K562 (cell line): ENCODE results near the gene SLC34A3. TPM values are rescaled to one million over a fixed set of nuclear protein-coding genes. Genes with fewer than 3 reads are reported as not detected.

Source experiments
- ATAC-seq: fragments of 200-7000 bp; cut with Tn5 transposase; 3 replicates; pipeline ENCODE4 v1.9.1; 2020; ENCODE audit warnings: moderate library complexity
- BruUV-seq: library from RNA; stranded (reverse); fragments of 400-500 nt; replicated peaks from 2 replicates; lab custom pipeline; 2021; lab: Mats Ljungman, UMichigan
- CTCF ChIA-PET: fragments of 300-600 bp; formaldehyde crosslinking; extraction: SDS; loops from one replicate; lab custom pipeline; 2021; ENCODE audit warnings: low intra/inter-chr PET ratio; lab: Yijun Ruan, JAX
- POLR2A ChIA-PET: fragments of 300-600, 350-650 bp; sonication (Branson Sonifier 250); formaldehyde crosslinking; extraction: SDS; loops from one replicate; lab custom pipeline; 2021; ENCODE audit warnings: antibody characterized with exemption, inconsistent platforms; lab: Yijun Ruan, JAX
- DNase-seq, 4 experiments: peaks; one replicate each; pipeline versions ENCODE4 v3.0.0 to v3.0.0-alpha.2; 2011 to 2018; ENCODE audit warnings: low spot score in 3 of 4, mixed read lengths in 3 of 4; ENCODE audit errors: extremely low read depth in 1 of 4
- FAIRE-seq: peaks from 2 replicates; lab custom pipeline; 2011; peaks lifted over from hg19 to GRCh38; lab: Jason Lieb, UNC
- H2AFZ ChIP-seq: 2 replicates; pipeline ENCODE4 v1.6.0; 2011; ENCODE audit warnings: low read depth, low read length, control low read depth, inconsistent platforms
- H3K27ac ChIP-seq: fragments of 200-600 bp; 3 replicates; pipeline ENCODE4 v1.8.0; 2011; ENCODE audit warnings: low read depth, mild to moderate bottlenecking, control low read depth, inconsistent platforms, low read length, moderate library complexity, mixed read lengths; ENCODE audit errors: extremely low read depth
- H3K27me3 ChIP-seq, 2 experiments: fragments of 300-600 bp in 1 of 2; 2 replicates in 1 of 2; 3 replicates in 1 of 2; pipeline versions ENCODE4 v1.6.0 to v1.8.0; 2011; ENCODE audit warnings: inconsistent platforms in 2 of 2, low read length in 2 of 2, mild to moderate bottlenecking in 1 of 2, mixed read lengths in 1 of 2, moderate library complexity in 1 of 2; ENCODE audit not compliant: control insufficient read depth in 2 of 2, insufficient read depth in 2 of 2
- H3K36me3 ChIP-seq: fragments of 300-600 bp; 3 replicates; pipeline ENCODE4 v1.8.0; 2011; ENCODE audit warnings: mild to moderate bottlenecking, low read length, inconsistent platforms; ENCODE audit not compliant: control insufficient read depth, insufficient read depth
- H3K4me1 ChIP-seq, 2 experiments: fragments of 200-600 bp in 1 of 2; replicated peaks in 1 of 2; 2 replicates in 1 of 2; 3 replicates in 1 of 2; pipeline versions ENCODE4 v1.5.1 to v1.8.0; 2011; ENCODE audit warnings: inconsistent platforms in 2 of 2, low read length in 2 of 2, mild to moderate bottlenecking in 1 of 2, mixed read lengths in 1 of 2, moderate library complexity in 1 of 2; ENCODE audit not compliant: control insufficient read depth in 2 of 2, insufficient read depth in 2 of 2
- H3K4me2 ChIP-seq: 2 replicates; pipeline ENCODE4 v1.6.1; 2011; ENCODE audit warnings: low read length, control low read depth, inconsistent platforms, mixed read lengths; ENCODE audit not compliant: insufficient read depth
- H3K4me3 ChIP-seq: fragments of 200-600 bp; sonication (generic), shearing (Covaris generic); 2 replicates; pipeline ENCODE4 v1.5.1; 2016; ENCODE audit warnings: control low read depth, inconsistent platforms
- H3K79me2 ChIP-seq: fragments of 200-600 bp; 3 replicates; pipeline ENCODE4 v1.8.0; 2011; ENCODE audit warnings: low read length, inconsistent platforms; ENCODE audit not compliant: control insufficient read depth, insufficient read depth
- H3K9ac ChIP-seq, 2 experiments: 2 replicates each; pipeline versions ENCODE4 v1.6.0 to v1.6.1; 2011; ENCODE audit warnings: low read depth in 2 of 2, low read length in 2 of 2, control low read depth in 1 of 2, inconsistent platforms in 1 of 2, mild to moderate bottlenecking in 1 of 2, mixed read lengths in 1 of 2; ENCODE audit not compliant: insufficient read depth in 1 of 2
- H3K9me1 ChIP-seq: one replicate; pipeline ENCODE4 v1.6.0; 2011; ENCODE audit warnings: inconsistent platforms, mild to moderate bottlenecking, low read length, moderate library complexity; ENCODE audit not compliant: control insufficient read depth, insufficient read depth
- H3K9me3 ChIP-seq: replicated peaks from 2 replicates; pipeline ENCODE4 v1.5.1; 2011; ENCODE audit warnings: low read depth, low read length, inconsistent platforms; ENCODE audit not compliant: control insufficient read depth, insufficient read depth
- H4K20me1 ChIP-seq: replicated peaks from 2 replicates; pipeline ENCODE4 v1.6.1; 2011; ENCODE audit warnings: low read length, inconsistent platforms, mixed read lengths; ENCODE audit not compliant: control insufficient read depth, insufficient read depth
- GABPB2 ChIP-seq: fragments of 250-450 bp; sonication (Bioruptor Pico); conservative IDR thresholded peaks from 2 replicates; pipeline ENCODE4 v1.5.1; 2021; ENCODE audit warnings: mild to moderate bottlenecking
- HMG20B ChIP-seq: fragments of 250-450 bp; sonication (Bioruptor Pico); IDR thresholded peaks from 2 replicates; pipeline ENCODE4 v1.5.0; 2021; ENCODE audit warnings: mild to moderate bottlenecking
- PCBP1 ChIP-seq: fragments of 200-400 bp; formaldehyde crosslinking; IDR thresholded peaks from 2 replicates; pipeline ENCODE4 v1.6.1; 2018; ENCODE audit warnings: mild to moderate bottlenecking, low read depth, low read length; ENCODE audit not compliant: poor library complexity, severe bottlenecking
- XRCC5 ChIP-seq: fragments of 200-400 bp; formaldehyde crosslinking; IDR thresholded peaks from 2 replicates; pipeline ENCODE4 v1.6.1; 2017; ENCODE audit warnings: low read depth, mild to moderate bottlenecking, low read length
- ZNF263 ChIP-seq: sonication (generic); formaldehyde crosslinking; IDR thresholded peaks from 2 replicates; pipeline ENCODE4 v1.8.0; 2022; ENCODE audit warnings: mild to moderate bottlenecking, missing genetic modification reagents, borderline replicate concordance
- WGBS: fragments of 100-300 bp; shearing (Covaris generic); methylation state at CpG from one replicate; pipeline ENCODE4 v1.1.6; 2016; ENCODE audit warnings: low coverage, mixed read lengths; ENCODE audit not compliant: insufficient coverage; ENCODE audit errors: missing lambda C conversion rate; 5-methylcytosine and 5-hydroxymethylcytosine counted together
- in situ Hi-C: fragments of 300-500 bp; cut with MboI; formaldehyde crosslinking; loops from 4 replicates; pipeline ENCODE4 v1.15.0; 2018; ENCODE audit warnings: inconsistent platforms, mixed read lengths
- intact Hi-C: fragments of 100-400 bp; cut with micrococcal nuclease; formaldehyde crosslinking; loops from 2 replicates; pipeline ENCODE4 v1.14.2; 2022
- polyA plus RNA-seq, 8 experiments: library from polyadenylated mRNA; depleted of rRNA in 4 of 8; stranded (reverse) in 5 of 8; unstranded in 3 of 8; fragments of >200 nt; fragmentation: Nextera tagmentation in 2 of 8; fragmentation: Illumina TruSeq in 1 of 8; extraction: Ambion mirVana in 2 of 8; extraction: Trizol in 1 of 8; gene quantifications; 2 replicates each; pipeline versions ENCODE4 v1.2.1 to v1.2.3, GENCODE V29; 2011 to 2014; ENCODE audit warnings: inconsistent platforms in 1 of 8, missing spikeins in 1 of 8
- total RNA-seq, 7 experiments: library from RNA; depleted of rRNA in 6 of 7; stranded (reverse); fragments of >200 nt in 6 of 7; fragmentation: Illumina TruSeq in 2 of 7; extraction: Trizol in 2 of 7; gene quantifications; 2 replicates each; pipeline versions ENCODE4 v1.2.1 to v1.2.3, GENCODE V29; 2011 to 2021; ENCODE audit warnings: low replicate concordance in 1 of 7
- TF ChIP-seq, protein P1 (sequence below): fragments of 450-650 bp; IDR thresholded peaks from 2 replicates; pipeline ENCODE4 v1.6.1; 2018; ENCODE audit warnings: mild to moderate bottlenecking, low read depth; ENCODE audit not compliant: partially characterized antibody

The SLC34A3 gene
- total and polyA plus RNA-seq, 9 of the 15 experiments (the other 6 are each of a cell fraction or from before 2014, with no cell fraction given) = not detected

DNA sequence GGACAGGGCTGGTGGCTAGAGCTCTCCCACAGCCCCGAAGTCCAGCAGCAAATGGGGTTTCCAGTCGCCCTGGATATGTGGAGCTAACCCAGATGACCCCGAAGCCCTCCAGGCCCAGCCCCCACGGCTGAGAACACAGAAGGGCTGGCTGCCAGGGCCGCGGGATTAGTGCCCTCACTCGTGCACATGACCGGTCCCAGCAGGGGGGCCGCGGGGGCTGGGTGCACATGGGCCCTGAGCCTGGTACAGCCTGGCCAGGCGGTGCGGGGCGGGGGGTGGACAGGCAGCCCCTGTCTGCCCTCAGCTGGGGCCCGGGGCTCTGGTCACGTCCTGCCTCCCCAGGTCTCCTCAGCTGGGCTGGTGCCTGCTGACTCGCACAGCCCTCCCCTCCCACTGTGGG lies 36.3 kb upstream of the SLC34A3 start:
- H3K36me3 ChIP-seq = peaks cover 38% of the 10 kb centered on the region; the same call in 1 of the 3 replicates
- FAIRE-seq (no peak), DNase-seq (no peak), ATAC-seq (no peak)
- POLR2A ChIA-PET = interaction anchor here (0.6 to 1.6 kb wide), 5 partner anchors 10 to 128 kb away, joined by 3 to 9 read pairs (median 7); partner anchors contain the start of genes RNF208 and TUBB4B
- in situ Hi-C loops (no loop called here), intact Hi-C loops (no loop called here)
- TF ChIP-seq PCBP1 = peak; percentile 19
- no peak for TF ChIP-seq XRCC5
- no peak for TF ChIP-seq GABPB2
- peaks cover 18 to 98% of the 10 kb centered on the region in 2 experiments for H3K4me1 ChIP-seq
- H3K79me2 ChIP-seq = peaks cover 49% of the 10 kb centered on the region
- no TSS peak for BruUV-seq
- no peak overlapping the region for H3K27ac ChIP-seq
- CTCF ChIA-PET = no interaction called here
- H3K4me3 ChIP-seq = no peak overlapping the region
- peak overlapping the region in 1 of 2 experiments; percentile 81; a peak in 2 of 4 replicates for H3K9ac ChIP-seq
- H2AFZ ChIP-seq = no peak overlapping the region
- peaks cover 5% of the 10 kb centered on the region for H4K20me1 ChIP-seq
- no peaks in the 10 kb centered on the region for H3K27me3 ChIP-seq
- H3K4me2 ChIP-seq = no peak overlapping the region
- no peaks in the 10 kb centered on the region for H3K9me1 ChIP-seq
- WGBS = 76% methylated on average over 11 of the region's 16 CpGs
- no peaks in the 10 kb centered on the region for H3K9me3 ChIP-seq

DNA sequence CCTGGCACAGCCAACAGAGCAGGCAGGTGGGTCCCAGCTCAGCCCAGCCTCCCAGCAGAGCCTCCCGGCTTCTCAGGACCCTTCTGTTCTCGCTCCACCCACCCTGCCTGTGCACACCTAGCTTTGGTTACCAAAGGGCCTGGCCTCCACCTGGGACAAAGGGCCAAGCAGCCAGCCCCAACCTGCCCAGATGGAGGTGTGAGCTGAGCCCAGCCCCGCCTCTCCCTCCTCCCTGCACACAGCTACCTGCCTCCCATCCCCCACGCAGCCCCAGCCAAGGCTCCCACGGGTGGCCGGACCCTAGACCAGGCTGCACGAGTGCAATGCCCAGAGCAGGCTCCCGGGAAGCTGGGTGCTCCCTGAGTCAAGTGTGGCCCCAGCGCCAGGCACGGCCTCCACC lies 35.8 kb upstream of the SLC34A3 start:
- no TSS peak for BruUV-seq
- DNase-seq (no peak), ATAC-seq (no peak)
- H3K9me1 ChIP-seq = no peaks in the 10 kb centered on the region
- H3K27ac ChIP-seq = no peak overlapping the region
- intact Hi-C loops = no loop called here
- TF ChIP-seq HMG20B (no peak), ZNF263 (CRISPR knock-in tag) (peak; percentile 33; the same call in 1 of the 2 replicates)
- TF ChIP-seq, protein P1, sequence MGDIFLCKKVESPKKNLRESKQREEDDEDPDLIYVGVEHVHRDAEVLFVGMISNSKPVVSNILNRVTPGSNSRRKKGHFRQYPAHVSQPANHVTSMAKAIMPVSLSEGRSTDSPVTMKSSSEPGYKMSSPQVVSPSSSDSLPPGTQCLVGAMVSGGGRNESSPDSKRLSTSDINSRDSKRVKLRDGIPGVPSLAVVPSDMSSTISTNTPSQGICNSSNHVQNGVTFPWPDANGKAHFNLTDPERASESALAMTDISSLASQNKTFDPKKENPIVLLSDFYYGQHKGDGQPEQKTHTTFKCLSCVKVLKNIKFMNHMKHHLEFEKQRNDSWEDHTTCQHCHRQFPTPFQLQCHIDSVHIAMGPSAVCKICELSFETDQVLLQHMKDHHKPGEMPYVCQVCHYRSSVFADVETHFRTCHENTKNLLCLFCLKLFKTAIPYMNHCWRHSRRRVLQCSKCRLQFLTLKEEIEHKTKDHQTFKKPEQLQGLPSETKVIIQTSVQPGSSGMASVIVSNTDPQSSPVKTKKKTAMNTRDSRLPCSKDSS = no peak
- TF ChIP-seq, all 486 proteins: peak for 1
- no peak overlapping the region for H3K4me2 ChIP-seq
- CTCF ChIA-PET = no interaction called here
- H3K27me3 ChIP-seq = no peaks in the 10 kb centered on the region
- WGBS = 78% methylated on average over 6 of the region's 10 CpGs
- no peak overlapping the region for H2AFZ ChIP-seq
- no peak for FAIRE-seq
- no peaks in the 10 kb centered on the region for H3K9me3 ChIP-seq
- peak overlapping the region in 1 of 2 experiments; percentile 57; a peak in 1 of 4 replicates for H3K9ac ChIP-seq
- in situ Hi-C loops = no loop called here
- POLR2A ChIA-PET = interaction anchor here (0.6 to 1.6 kb wide), 6 partner anchors 10 to 128 kb away, joined by 3 to 9 read pairs (median 6); partner anchors contain the start of genes RNF208 and TUBB4B
- peaks cover 49% of the 10 kb centered on the region for H3K79me2 ChIP-seq
- H3K4me3 ChIP-seq = no peak overlapping the region
- H4K20me1 ChIP-seq = peaks cover 5% of the 10 kb centered on the region
- peaks cover 35% of the 10 kb centered on the region; the same call in 1 of the 3 replicates for H3K36me3 ChIP-seq
- H3K4me1 ChIP-seq = peaks cover 17 to 98% of the 10 kb centered on the region in 2 experiments
